HG03060 (cell line): ENCODE data around the gene TRPM3.

Experiments
- ATAC-seq: cut with Tn5 transposase; IDR thresholded peaks from one replicate; pipeline ENCODE4 v1.9.1; 2021; ENCODE audit warnings: low read depth, moderate number of reproducible peaks; ENCODE audit not compliant: unreplicated experiment

The TRPM3 gene

GRCh38 chr9:71105192-71105591 is 16.2 kb downstream of the TRPM3 start:
- no peak for ATAC-seq

- no peak for ATAC-seq
These were observed 22.6 kb downstream of the TRPM3 start for GRCh38 chr9:71098801-71099200.

- ATAC-seq: no peak
These were observed 23.8 kb downstream of the TRPM3 start for GRCh38 chr9:71097671-71098070.

- no peak for ATAC-seq
These were observed 24.9 kb downstream of the TRPM3 start for GRCh38 chr9:71096421-71097108.

GRCh38 chr9:71094708-71095251 is 26.6 kb downstream of the TRPM3 start:
- no peak for ATAC-seq

- ATAC-seq: no peak
These were observed 30.5 kb downstream of the TRPM3 start for GRCh38 chr9:71090896-71091295.

GRCh38 chr9:71079451-71079850 is 42.0 kb downstream of the TRPM3 start:
- ATAC-seq: no peak

- ATAC-seq: no peak
These were observed 45.3 kb downstream of the TRPM3 start for GRCh38 chr9:71076096-71076495.

GRCh38 chr9:71073494-71073893 is 47.9 kb downstream of the TRPM3 start:
- no peak for ATAC-seq

GRCh38 chr9:71072587-71072986 is 48.8 kb downstream of the TRPM3 start:
- no peak for ATAC-seq

- ATAC-seq: no peak
These were observed 49.8 kb downstream of the TRPM3 start for GRCh38 chr9:71071633-71072032.

- no peak for ATAC-seq
These were observed 62.8 kb downstream of the TRPM3 start for GRCh38 chr9:71058660-71059059.

GRCh38 chr9:71052287-71052686 is 69.1 kb downstream of the TRPM3 start:
- ATAC-seq: no peak

GRCh38 chr9:71048280-71048679 is 73.1 kb downstream of the TRPM3 start:
- no peak for ATAC-seq

GRCh38 chr9:71042448-71042990 is 78.9 kb downstream of the TRPM3 start:
- ATAC-seq: no peak

- no peak for ATAC-seq
These were observed 83.9 kb downstream of the TRPM3 start for GRCh38 chr9:71037521-71037920.

GRCh38 chr9:71036501-71036900 is 84.9 kb downstream of the TRPM3 start:
- ATAC-seq: no peak

GRCh38 chr9:71032779-71033178 is 88.6 kb downstream of the TRPM3 start:
- no peak for ATAC-seq

- no peak for ATAC-seq
These were observed 95.7 kb downstream of the TRPM3 start for GRCh38 chr9:71025728-71026127.

GRCh38 chr9:71025201-71025600 is 96.2 kb downstream of the TRPM3 start:
- no peak for ATAC-seq

- ATAC-seq: no peak
These were observed 111.2 kb downstream of the TRPM3 start for GRCh38 chr9:71010258-71010657.

- ATAC-seq: no peak
These were observed 116.0 kb downstream of the TRPM3 start for GRCh38 chr9:71005456-71005855.
